Dedifferentiated amniotic fluid mesenchymal stem cell (primary cell): ENCODE results near the gene IL32.
"Not testable (repeated sequence)": the region's sequence is repeated elsewhere in the genome, so short reads cannot be mapped to it uniquely, and the experiment has no call there.

Experiments used
- DNase-seq: peaks from one replicate; pipeline ENCODE4 v3.0.0-alpha.2; 2016; ENCODE audit errors: extremely low spot score

The IL32 gene

DNA sequence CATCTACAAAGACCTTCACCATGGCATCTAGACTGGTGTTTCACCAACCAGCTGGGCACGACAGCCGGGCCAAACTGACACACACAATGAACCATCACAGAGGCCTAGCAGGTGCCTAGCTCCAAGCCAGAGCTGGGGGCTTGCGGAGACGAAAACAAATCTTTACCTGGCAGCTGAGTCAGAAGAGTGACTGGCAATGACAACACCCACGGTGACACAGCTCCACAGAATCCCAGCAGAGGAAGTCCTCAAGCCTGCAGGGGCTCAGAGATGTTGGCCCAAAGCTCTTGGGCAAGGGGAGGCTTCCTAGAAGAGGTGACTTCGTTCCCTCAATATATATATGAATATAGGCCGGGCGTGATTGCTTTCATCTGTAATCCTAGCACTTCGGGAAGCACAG is 13.9 kb upstream of the IL32 start:
- DNase-seq: no peak

DNA sequence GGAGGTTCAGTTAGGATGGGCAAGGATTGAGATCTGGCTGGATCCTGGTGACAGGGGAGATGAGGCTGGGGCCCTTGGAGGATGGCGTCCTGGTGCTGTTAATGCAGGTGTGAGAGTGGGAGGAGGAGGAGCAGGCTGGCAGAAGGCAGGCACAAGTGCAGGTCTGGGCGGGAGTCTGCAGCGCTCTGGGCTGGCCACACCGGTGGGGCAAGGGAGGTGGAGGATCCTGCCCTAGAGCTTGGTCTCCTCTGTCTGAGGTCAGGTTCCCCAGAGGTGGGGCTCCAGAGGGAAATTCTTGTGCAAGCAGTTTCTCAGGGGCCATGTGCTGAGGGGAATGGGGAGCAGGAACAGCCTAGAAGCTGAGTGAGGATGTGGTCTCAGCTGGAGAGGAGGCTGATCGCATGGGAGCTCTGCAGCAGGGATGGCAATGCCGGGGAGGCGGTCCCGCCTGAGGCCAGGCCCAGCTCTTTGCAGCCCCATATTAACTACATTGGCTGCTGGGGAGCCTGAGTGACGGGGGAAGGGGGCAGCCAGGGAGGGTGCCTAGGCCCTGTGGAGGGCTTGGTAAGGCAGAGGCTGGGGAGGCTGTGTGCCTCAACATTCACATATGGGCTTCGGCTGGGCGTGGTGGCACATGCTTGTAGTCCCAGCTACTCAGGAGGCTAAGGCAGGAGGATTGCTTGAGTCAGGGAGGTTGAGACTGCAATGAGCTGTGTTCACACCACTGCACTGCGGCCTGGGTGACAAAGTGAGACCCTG is 12.7 kb upstream of the IL32 start:
- DNase-seq: not testable (repeated sequence)

DNA sequence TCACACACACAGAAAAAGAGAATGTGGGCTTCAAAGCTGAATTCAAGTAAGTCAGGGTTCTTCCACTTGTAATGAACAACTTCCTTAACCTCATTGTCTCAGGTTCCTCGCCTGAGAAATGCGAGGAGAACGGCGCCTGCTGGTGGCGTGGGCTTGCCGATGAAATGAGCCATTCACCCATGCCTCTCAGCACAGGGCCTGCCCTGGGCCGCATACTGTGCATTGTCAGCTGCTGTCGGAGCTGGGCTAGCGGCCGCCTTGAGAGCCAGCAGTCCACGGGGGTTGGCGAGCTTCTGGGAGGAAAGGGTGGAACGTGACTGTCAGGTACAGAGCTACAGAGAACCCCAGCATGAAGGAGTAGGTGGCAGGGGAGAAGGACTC is 12.1 kb upstream of the IL32 start:
- DNase-seq: not testable (repeated sequence)

DNA sequence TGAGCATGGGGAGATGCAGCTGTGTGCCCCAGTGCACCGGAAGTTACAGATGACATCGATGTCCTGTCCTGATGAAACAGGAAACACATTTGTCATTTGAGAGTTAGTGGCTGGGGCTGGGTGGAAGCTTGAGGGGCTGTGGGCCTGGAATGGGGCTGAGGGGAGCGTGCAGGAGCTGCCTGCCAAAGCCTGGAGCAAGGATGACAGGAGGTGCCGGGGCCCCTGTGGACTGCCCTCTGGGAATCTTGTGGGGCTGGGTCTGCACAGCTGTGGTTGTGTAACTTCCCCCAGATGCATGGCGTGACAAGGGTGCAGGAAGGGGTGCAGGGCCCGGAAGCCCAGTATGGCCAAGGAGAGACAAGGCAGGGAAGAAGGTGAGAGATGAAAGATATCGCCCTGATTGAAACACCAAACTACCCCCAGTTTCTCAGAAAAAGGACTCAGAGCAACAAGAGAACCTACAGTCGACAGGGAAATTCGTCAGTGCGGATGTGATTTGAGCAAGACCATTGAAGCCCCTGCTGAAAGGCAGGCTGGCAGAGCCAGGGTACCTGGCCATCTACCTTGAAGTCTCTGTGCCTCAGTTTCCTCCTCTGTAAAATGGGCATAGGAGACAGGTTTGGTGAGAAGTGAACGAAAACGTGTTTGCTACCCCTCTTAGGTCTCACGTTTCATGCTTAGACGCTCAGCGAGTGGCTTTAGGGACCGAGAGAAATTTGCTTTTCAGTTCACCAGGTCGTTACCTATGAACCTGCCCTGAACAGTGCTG is 10.3 kb upstream of the IL32 start:
- no peak for DNase-seq

DNA sequence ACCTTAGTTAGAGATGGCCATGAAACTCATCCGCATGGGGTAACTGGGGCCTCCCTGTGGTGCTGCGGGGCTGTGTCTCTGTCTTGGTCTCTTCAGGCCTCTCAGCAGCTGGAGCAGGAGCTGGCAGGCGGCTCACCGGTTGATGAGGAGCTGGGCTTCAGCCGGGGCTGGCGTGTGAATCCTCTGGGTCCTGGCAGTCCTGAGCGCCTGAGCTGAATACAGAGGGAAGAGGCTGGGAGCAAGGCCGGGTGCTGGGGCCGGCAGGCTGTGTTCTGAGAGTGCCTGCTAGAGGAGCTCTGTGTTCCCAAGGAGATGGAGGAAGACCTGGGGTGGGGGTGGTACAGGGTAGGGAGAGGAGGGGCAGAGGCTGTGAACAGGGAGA is 9.7 kb upstream of the IL32 start:
- DNase-seq: not testable (repeated sequence)

DNA sequence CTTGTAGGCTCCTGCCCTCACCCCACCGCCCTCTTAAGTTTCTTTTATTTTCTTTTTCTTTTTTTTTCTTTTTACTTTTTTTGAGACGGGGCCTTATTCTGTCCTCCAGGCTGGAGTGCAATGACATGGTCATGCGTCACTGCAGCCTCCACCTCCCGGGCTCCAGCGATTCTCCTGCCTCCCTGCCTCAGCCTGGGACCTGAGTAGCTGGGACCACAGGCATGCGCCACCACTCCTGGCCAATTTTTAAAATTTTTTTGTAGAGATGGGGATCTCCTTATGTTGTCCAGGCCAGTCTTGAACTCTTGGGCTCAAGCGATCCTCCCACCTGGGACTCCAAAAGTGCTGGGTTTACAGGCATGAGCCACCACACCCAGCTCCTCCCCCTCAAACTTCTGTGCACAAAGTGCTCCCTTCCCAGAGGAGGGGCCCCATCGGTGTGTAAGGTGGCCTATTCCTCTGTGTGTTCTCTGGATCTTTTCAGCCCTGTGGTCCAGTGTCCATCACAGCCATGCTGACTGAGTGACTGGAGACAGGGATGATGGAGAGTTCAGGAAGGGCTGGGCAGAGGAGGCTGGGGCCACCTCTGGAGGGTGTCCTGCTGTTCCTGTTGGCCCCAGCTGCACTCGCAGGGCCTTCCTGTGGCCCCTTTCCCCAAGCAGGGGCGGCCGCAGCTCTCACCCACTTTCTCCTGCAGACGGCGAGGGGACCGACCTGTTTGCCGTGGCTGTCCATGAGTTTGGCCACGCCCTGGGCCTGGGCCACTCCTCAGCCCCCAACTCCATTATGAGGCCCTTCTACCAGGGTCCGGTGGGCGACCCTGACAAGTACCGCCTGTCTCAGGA is 8.9 kb upstream of the IL32 start:
- no peak for DNase-seq

DNA sequence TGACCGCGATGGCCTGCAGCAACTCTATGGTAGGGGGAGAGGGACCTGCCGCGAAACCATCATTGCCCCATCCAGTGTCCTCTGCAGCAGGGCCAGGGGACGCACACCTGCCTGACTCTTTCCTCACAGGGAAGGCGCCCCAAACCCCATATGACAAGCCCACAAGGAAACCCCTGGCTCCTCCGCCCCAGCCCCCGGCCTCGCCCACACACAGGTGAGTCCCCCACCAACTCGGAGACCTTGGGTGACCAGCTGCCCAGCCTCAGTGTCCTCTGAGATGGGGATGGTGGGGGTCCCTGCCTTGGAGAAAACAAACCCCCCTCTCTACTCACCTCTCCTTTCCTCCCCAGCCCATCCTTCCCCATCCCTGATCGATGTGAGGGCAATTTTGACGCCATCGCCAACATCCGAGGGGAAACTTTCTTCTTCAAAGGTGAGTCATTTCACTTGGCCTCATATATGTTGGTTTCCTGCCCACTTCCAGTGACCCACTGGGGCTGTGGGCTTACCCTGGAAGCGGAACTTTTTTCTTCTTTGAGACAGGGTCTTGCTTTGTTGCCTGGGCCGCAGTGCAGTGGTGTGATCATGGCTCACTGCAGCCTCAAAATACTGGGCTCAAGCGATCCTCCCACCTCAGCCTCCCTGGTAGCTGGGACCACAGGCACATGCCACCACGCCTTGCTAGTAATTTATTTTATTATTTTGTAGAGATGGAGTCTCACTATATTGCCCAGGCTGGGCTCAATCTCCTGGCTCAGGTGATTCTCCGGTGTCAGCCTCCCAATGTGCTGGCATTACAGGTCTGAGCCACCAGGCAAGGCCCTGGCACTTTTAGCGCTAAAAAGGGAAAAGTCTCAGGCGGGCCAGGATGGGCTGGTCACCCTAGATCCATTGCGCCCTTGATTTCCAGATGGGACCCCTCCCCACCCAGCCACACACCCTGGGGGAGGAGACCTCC is 8.0 kb upstream of the IL32 start:
- DNase-seq: no peak

DNA sequence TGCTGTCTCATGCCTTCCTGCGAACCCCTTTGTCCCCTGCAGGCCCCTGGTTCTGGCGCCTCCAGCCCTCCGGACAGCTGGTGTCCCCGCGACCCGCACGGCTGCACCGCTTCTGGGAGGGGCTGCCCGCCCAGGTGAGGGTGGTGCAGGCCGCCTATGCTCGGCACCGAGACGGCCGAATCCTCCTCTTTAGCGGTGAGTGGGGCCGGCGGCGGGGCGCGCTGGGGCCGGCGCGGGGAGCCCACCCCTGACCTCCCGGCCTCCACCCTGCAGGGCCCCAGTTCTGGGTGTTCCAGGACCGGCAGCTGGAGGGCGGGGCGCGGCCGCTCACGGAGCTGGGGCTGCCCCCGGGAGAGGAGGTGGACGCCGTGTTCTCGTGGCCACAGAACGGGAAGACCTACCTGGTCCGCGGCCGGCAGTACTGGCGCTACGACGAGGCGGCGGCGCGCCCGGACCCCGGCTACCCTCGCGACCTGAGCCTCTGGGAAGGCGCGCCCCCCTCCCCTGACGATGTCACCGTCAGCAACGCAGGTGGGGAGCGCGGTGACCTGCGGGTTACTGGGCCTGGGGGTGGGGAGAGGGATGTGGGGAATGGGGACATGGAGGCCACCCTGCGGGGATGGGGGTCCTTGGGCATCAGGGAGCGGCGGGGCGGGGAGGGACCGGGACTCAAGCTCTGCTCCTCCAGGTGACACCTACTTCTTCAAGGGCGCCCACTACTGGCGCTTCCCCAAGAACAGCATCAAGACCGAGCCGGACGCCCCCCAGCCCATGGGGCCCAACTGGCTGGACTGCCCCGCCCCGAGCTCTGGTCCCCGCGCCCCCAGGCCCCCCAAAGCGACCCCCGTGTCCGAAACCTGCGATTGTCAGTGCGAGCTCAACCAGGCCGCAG is 7.1 kb upstream of the IL32 start:
- DNase-seq: no peak

DNA sequence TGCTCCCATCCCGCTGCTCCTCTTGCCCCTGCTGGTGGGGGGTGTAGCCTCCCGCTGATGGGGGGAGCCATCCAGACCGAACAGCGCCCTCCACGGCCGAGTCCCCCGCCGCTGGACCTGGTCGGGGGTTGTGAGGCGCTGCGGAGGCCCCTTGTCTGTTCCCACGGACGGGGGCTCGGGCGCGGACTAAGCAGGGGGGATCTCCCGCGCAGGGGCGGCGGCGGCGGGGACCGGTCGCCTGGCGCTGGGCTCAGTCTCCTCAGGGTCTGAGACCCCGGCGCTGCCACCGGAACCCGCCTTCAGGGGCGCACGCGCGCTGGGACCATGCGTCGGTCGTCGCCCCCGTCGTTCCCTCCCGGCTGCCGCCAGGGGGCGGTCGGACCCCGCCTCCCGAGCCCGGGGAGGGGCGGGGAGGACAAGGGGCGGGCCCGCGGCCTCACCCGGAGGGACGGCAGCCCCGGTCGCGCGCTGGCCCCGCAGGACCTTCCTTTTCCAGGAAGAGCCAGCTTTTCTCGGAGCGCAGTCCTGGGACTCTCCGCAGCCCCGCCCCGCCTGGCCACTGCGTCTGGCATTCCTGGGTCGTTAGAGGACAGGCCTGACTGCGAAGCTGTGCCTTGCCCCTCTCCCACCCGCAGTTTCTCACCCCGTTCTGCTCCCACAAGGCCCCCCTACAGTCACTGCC is 6.3 kb upstream of the IL32 start:
- DNase-seq: peak; percentile 73

DNA sequence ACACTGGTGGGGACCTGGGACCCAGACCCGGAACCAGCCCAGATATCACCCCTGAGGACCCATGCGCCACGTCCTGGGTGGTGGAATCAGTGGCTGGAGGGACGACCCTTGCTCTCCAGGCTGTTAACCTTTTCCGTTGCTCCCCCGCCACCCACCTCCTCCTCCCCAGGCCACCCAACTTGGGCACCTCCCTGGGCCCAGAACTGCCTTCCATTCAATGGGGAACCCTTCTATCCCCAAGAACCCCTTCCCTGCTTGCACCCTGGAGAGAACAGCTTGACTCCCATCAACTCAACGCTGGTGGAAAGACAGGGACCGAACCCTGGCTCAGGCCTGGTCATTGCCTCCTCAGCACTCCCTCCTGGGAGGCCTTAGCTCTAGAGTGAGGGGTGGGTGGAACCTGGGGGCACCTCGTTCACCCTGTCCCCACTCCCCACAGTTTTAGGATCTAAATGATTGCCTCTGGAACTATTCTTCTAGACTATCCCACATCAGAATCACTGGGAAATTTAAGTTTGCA is 5.7 kb upstream of the IL32 start:
- DNase-seq: no peak

DNA sequence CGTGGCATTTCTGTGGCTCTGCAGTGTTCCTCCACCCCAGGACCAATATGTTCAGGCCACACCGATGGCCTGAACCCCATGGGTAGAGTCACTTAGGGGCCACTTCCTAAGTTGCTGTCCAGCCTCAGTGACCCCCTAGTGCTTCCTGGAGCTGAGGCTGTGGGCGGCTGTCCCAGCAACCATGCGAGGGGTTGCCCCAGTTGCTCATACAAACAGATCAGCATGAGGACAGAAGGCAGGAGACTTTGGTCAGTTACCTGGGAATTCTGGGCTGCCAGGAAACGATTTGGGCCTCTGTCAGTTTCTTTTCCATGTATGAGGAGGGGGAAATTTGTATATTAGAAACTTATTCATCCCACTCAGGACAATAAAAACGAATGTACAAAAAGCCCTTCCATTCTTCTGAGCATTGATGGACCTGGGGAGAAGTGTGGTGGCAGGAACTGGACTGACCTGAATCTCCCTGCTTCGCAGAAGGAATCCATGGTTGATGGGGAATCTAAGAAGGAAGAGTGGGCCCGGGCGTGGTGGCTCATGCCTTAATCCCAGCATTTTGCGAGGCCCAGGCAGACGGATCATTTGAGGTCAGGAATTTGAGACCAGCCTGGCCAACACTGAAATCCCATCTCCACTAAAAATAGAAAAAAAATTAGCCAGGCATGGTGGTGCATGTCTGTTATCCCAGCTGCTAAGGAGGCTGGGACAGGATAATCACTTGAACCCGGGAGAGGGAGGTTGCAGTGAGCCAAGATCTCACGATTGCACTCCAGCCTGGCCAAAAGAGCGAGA is 4.9 kb upstream of the IL32 start:
- DNase-seq: no peak

DNA sequence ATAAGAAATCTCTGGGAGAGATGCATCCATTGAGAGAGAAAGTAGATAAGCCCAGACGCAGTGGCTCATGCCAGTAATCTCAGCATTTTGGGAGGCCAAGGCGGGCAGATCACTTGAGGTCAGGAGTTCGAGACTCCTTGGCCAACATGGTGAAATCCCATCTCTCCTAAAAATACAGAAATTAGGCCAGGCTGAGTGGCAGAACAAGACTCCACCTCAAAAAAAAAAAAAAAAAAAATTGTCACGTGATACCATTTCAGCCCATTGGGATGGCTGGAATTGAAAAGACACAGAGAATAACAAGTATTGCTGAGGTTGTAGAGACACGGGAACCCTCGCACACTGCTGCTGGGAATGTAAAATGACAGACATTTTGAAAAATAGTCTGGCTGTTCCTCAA is 2.9 kb upstream of the IL32 start:
- DNase-seq: no peak

DNA sequence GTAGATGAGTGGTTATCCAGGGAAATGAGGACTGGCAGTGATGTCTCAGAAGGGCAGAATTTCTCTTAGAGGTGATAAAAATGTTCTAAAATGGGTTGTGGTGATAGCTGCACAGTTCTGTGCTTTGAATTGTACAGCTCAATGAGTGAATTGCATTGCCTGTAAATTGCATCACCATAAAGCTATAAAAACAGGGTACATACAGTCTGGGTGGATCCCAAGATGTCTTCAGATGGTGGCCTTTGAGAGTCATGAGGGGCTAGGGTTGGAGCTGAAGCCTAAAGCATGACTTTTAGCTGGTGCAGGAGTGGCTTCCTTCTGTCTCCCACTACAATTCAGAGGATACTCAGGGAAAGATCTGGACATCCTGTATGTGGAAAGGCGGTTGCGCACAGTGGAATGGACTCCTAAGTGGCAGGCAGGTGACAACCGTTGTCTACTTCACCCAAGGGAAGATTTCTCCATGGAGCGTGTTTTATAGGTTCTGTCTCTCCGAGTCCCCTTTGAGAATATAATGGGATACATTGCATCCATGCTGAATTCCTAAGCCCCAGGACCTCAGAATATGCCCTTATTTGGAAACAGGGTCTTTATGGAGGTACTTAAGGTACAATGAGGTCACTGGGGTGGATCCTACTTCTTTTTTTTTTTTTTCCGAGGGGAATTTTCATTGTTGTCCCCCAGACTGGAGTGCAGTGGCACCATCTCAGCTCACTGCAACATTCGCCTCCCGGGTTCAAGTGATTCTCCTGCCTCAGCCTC is 1.6 kb upstream of the IL32 start:
- no peak for DNase-seq

DNA sequence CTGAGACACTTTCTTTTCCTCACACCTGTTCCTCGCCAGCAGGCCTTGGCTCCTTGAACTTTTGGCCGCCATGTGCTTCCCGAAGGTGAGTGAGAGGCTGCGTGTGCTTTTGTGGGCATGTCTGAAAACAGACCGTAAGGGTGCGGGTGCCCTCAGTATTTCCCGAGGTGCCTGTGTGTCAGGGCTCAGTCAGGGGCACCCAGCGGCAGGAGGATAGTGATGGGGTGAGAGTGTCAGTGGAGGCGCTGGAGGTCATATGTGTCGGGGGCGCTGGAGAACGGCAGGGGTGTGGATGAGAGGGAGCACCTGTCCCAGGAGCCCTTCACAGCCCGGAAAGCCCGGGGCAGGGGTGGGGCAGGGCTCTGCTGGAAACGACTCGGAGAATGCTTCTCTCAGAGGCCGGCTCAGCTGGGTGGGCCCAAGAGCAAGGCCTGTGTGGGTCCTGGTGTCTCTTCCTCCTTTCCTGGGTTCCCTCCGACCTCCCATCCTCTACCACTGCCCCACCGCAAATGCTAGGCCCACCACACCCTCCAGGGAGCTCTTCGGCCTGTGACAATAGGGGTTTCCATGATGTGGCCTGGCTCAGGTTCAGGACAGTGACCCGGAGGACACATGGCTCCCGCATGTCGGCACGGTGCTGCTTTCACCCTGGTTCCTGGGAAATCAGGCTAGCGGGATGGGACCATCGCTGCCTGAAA is 451 bp downstream of the IL32 start:
- DNase-seq: no peak

DNA sequence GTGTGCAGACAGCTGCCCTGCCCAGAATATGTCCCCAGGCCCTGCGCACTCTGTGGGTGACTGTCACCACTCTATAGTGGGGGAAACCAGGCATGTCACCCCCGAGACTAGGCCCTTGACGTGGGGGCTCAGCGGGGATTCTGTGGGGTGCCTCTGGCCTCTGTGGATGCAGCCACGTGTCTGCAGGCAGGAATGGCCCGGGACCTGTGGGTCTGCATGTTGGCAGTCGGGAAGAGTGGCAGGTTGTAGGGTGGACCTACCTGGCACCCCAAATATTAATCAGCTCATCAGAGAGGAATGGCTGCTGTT is 954 bp downstream of the IL32 start:
- DNase-seq: no peak

DNA sequence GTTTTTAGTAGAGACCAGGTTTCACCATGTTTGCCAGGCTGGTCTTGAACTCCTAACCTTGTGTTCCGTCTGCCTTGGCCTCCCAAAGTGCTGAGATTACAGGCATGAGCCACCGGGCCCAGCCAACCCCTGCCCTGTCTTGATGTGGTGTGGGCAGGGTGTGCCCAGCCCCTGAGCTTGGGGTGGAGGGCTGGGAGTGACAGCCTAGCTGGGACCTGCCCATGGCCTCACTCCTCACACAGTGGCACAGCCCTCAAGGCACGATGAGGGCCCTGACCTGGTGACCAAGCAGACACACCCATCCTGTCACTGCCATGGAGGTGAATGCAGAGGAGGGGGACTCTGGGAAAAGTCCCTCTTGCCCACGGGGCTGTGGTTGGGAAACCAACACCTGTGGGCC is 3.0 kb downstream of the IL32 start:
- DNase-seq: no peak

DNA sequence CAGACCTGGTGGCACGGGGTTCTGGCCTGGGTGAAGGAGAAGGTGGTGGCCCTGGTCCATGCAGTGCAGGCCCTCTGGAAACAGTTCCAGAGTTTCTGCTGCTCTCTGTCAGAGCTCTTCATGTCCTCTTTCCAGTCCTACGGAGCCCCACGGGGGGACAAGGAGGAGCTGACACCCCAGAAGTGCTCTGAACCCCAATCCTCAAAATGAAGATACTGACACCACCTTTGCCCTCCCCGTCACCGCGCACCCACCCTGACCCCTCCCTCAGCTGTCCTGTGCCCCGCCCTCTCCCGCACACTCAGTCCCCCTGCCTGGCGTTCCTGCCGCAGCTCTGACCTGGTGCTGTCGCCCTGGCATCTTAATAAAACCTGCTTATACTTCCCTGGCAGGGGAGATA is 3.7 kb downstream of the IL32 start:
- not testable (repeated sequence) for DNase-seq
